ENCODE data around the gene ZNF570. TPM values are rescaled to one million over a fixed set of nuclear protein-coding genes. Genes with fewer than 3 reads are reported as not detected.
A peak's percentile ranks its signal among the peaks of the same experiment; 100 is the strongest.

ZNF570 gene
- total and polyA plus RNA-seq, 2 of the 13 experiments (the other 11 are each of a cell fraction or from before 2014, with no cell fraction given), result 1.0 to 4.4 TPM

DNA sequence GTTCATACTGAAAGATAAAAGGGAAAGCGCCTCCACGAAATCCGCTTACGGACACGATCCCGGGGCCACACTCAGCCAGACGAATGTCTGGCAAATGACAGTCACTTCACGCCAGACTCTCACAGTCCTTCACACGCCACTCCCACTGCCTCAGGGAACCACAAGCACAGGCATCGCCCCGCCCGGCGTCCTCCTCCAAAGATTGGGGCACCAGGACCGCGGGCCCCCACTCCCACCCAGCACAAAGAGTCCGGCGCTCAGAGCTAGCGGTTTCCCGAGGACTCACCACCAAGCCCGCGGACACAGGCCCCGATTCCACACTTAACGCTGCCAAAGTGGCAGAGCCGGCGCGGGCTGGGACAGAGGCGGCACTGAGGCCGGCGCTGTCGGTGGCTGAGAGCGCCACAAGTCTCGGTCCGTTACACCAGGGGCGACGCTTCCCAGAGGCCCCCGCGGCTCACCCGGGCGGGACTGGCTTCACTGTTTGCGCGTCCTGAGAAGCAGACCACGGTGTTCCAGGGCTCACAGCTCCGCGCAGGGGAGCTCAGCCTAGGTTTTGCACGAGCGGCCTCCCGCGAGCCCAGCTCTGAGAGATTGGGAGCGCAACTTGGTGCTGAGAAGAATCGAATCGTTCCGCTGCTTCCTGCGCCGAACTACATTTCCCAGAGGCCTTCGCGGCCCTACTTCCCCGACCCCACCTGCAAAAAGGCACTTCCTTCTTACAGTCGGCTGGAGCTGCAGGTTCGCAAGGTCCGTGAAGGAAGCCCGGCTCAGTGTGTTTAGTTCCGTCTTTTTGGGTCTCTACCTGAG is 2.2 kb upstream of the ZNF570 start, which contains the start of gene ZNF569 (continued):
- TF ChIP-seq CAMTA2 (CRISPR knock-in tag; IDR thresholded peaks at IDR 0.05; ENCODE audit: borderline replicate concordance), result peak; percentile 92
- TF ChIP-seq ZNF17 (CRISPR knock-in tag; IDR thresholded peaks at IDR 0.05), result no peak
- TF ChIP-seq, protein P1, sequence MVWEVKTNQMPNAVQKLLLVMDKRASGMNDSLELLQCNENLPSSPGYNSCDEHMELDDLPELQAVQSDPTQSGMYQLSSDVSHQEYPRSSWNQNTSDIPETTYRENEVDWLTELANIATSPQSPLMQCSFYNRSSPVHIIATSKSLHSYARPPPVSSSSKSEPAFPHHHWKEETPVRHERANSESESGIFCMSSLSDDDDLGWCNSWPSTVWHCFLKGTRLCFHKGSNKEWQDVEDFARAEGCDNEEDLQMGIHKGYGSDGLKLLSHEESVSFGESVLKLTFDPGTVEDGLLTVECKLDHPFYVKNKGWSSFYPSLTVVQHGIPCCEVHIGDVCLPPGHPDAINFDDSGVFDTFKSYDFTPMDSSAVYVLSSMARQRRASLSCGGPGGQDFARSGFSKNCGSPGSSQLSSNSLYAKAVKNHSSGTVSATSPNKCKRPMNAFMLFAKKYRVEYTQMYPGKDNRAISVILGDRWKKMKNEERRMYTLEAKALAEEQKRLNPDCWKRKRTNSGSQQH (CRISPR knock-in tag; IDR thresholded peaks at IDR 0.05; ENCODE audit: low read depth), result peak; percentile 71; the same call in 1 of the 2 replicates
- TF ChIP-seq ZNF639 (CRISPR knock-in tag; conservative IDR thresholded peaks at IDR 0.05), result peak; percentile 56; the same call in 1 of the 2 replicates
- no peak for TF ChIP-seq ZNF432 (CRISPR knock-in tag; IDR thresholded peaks at IDR 0.05; ENCODE audit: borderline replicate concordance)
- TF ChIP-seq STAG1 (CRISPR knock-in tag; IDR thresholded peaks at IDR 0.05), result peak; percentile 10; the same call in 1 of the 2 replicates
- TF ChIP-seq, protein P2, sequence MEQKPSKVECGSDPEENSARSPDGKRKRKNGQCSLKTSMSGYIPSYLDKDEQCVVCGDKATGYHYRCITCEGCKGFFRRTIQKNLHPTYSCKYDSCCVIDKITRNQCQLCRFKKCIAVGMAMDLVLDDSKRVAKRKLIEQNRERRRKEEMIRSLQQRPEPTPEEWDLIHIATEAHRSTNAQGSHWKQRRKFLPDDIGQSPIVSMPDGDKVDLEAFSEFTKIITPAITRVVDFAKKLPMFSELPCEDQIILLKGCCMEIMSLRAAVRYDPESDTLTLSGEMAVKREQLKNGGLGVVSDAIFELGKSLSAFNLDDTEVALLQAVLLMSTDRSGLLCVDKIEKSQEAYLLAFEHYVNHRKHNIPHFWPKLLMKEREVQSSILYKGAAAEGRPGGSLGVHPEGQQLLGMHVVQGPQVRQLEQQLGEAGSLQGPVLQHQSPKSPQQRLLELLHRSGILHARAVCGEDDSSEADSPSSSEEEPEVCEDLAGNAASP (CRISPR knock-in tag; IDR thresholded peaks at IDR 0.05; ENCODE audit: borderline replicate concordance), result no peak; the same call in 1 of the 2 replicates
- TF ChIP-seq SP2 (CRISPR knock-in tag; IDR thresholded peaks at IDR 0.05), result peak; percentile 50; the same call in 1 of the 2 replicates
- no peak for TF ChIP-seq ZNF570 (CRISPR knock-in tag; IDR thresholded peaks at IDR 0.05; ENCODE audit: borderline replicate concordance)
- peak; percentile 95 for TF ChIP-seq GATAD1 (CRISPR knock-in tag; IDR thresholded peaks at IDR 0.05)
- TF ChIP-seq SETDB1 (CRISPR knock-in tag; IDR thresholded peaks at IDR 0.05; ENCODE audit: borderline replicate concordance), result no peak
- no peak for TF ChIP-seq ATF7 (IDR thresholded peaks at IDR 0.05)
- no peak for TF ChIP-seq ATF7 (CRISPR knock-in tag; IDR thresholded peaks at IDR 0.05)
- TF ChIP-seq ZNF34 (CRISPR knock-in tag; IDR thresholded peaks at IDR 0.05; ENCODE audit: borderline replicate concordance), result no peak
- TF ChIP-seq, protein P3, sequence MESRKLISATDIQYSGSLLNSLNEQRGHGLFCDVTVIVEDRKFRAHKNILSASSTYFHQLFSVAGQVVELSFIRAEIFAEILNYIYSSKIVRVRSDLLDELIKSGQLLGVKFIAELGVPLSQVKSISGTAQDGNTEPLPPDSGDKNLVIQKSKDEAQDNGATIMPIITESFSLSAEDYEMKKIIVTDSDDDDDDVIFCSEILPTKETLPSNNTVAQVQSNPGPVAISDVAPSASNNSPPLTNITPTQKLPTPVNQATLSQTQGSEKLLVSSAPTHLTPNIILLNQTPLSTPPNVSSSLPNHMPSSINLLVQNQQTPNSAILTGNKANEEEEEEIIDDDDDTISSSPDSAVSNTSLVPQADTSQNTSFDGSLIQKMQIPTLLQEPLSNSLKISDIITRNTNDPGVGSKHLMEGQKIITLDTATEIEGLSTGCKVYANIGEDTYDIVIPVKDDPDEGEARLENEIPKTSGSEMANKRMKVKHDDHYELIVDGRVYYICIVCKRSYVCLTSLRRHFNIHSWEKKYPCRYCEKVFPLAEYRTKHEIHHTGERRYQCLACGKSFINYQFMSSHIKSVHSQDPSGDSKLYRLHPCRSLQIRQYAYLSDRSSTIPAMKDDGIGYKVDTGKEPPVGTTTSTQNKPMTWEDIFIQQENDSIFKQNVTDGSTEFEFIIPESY (CRISPR knock-in tag; IDR thresholded peaks at IDR 0.05), result peak; percentile 77; the same call in 1 of the 2 replicates
- TF ChIP-seq HNF4G (IDR thresholded peaks at IDR 0.05; ENCODE audit: borderline replicate concordance, low read depth, low read length), result peak; percentile 13; the same call in 1 of the 2 replicates
- no peak for TF ChIP-seq HNF4G (CRISPR knock-in tag; IDR thresholded peaks at IDR 0.05; ENCODE audit: borderline replicate concordance, low read depth)
- peak; percentile 88; the same call in 1 of the 2 replicates for TF ChIP-seq KDM5A (IDR thresholded peaks at IDR 0.05; ENCODE audit: borderline replicate concordance, low read length)
- TF ChIP-seq AGO1 (IDR thresholded peaks at IDR 0.05; ENCODE audit: low read depth, low read length, poor library complexity, severe bottlenecking), result no peak
- TF ChIP-seq, protein P4, sequence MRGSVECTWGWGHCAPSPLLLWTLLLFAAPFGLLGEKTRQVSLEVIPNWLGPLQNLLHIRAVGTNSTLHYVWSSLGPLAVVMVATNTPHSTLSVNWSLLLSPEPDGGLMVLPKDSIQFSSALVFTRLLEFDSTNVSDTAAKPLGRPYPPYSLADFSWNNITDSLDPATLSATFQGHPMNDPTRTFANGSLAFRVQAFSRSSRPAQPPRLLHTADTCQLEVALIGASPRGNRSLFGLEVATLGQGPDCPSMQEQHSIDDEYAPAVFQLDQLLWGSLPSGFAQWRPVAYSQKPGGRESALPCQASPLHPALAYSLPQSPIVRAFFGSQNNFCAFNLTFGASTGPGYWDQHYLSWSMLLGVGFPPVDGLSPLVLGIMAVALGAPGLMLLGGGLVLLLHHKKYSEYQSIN (CRISPR knock-in tag; IDR thresholded peaks at IDR 0.05; ENCODE audit: borderline replicate concordance), result no peak
- peak; percentile 46; the same call in 1 of the 2 replicates for TF ChIP-seq TCF7 (IDR thresholded peaks at IDR 0.05; ENCODE audit: low read depth)
- no peak for TF ChIP-seq TCF7L2 (IDR thresholded peaks at IDR 0.05; ENCODE audit: low read depth, low read length)
